IPS-15b (cell line): Measurements from ENCODE around the gene NBPF26.
"Not testable (repeated sequence)": the region's sequence is repeated elsewhere in the genome, so short reads cannot be mapped to it uniquely, and the experiment has no call there.

Experiments
- H3K27me3 ChIP-seq: one replicate; pipeline ENCODE4 v1.6.1; 2013; ENCODE audit warnings: low read length; ENCODE audit not compliant: control insufficient read depth, insufficient read depth
- H3K36me3 ChIP-seq: one replicate; pipeline ENCODE4 v1.6.1; 2013; ENCODE audit warnings: low read length; ENCODE audit not compliant: control insufficient read depth, insufficient read depth
- H3K4me1 ChIP-seq: one replicate; pipeline ENCODE4 v1.6.1; 2013; ENCODE audit warnings: mild to moderate bottlenecking, low read length; ENCODE audit not compliant: control insufficient read depth, insufficient read depth
- H3K4me3 ChIP-seq: one replicate; pipeline ENCODE4 v1.5.1; 2013; ENCODE audit warnings: low read depth, low read length
- H3K9ac ChIP-seq: one replicate; pipeline ENCODE4 v1.6.1; 2013; ENCODE audit warnings: low read depth, mild to moderate bottlenecking, low read length
- H3K9me3 ChIP-seq: one replicate; pipeline ENCODE4 v1.6.1; 2013; ENCODE audit warnings: mild to moderate bottlenecking, low read length; ENCODE audit not compliant: control insufficient read depth, insufficient read depth

NBPF26 gene

DNA sequence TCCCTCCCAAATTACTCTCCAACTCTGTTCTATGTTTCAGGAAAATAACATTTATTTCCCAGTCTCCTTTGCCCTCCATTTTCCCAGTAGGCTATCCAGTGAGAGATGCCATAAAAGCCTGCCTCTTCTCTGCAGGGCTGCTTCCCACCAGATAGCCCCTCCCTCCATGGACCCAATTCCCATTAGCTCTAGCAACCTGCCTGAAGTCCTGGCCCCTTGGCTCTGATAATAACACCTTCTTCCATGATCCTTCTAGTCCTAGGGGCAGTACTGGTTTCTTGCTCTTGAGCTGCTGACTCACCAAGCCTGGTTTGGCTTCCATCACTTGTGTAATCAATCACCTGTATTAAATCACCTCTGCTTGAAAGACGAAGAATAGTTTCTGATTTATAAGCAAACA lies 156.3 kb downstream of the NBPF26 start:
- H3K36me3 ChIP-seq, H3K9me3 ChIP-seq, H3K9ac ChIP-seq, H3K4me1 ChIP-seq, H3K27me3 ChIP-seq, H3K4me3 ChIP-seq: not testable (repeated sequence)

DNA sequence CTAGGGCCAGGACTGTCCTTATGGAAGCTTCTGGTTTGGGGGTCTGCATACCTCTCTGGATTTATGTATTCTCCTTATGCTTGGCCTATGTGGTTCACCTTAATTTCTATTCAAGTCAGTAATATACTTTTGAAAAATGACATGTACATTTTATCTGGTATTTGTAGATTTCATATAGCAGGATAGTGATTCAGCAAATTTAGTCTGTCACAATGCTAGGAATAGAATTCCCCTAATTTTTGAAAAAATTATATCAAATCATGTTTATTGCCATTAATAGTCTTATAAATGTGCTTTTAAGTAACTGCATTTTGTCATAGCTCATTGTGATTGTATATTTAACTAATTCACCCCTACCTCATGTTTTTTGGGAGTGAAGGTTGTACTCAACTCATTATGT lies 158.2 kb downstream of the NBPF26 start:
- not testable (repeated sequence) for H3K9ac ChIP-seq, H3K4me3 ChIP-seq, H3K9me3 ChIP-seq, H3K36me3 ChIP-seq, H3K27me3 ChIP-seq, H3K4me1 ChIP-seq
